Neural crest cell (in vitro differentiated cells): ENCODE measurements around the gene ANKRD29. TPM values are rescaled to one million over a fixed set of nuclear protein-coding genes. Genes with fewer than 3 reads are reported as not detected.

Source experiments
- DNase-seq: peaks from one replicate; pipeline ENCODE4 v3.0.0; 2021; ENCODE audit warnings: low read depth, mixed read lengths, low spot score
- H3K27ac Mint-ChIP-seq: one replicate; pipeline ENCODE4 v1.8.0; 2021; ENCODE audit warnings: mild to moderate bottlenecking, mixed read lengths; ENCODE audit not compliant: unreplicated experiment
- H3K27me3 Mint-ChIP-seq: 2 replicates; pipeline ENCODE4 v1.8.0; 2021; ENCODE audit warnings: low read depth, mild to moderate bottlenecking, mixed read lengths
- H3K36me3 Mint-ChIP-seq: 2 replicates; pipeline ENCODE4 v1.8.0; 2021; ENCODE audit warnings: low read depth, mild to moderate bottlenecking, mixed read lengths
- H3K4me1 Mint-ChIP-seq: 2 replicates; pipeline ENCODE4 v1.8.0; 2021; ENCODE audit warnings: mixed read lengths
- H3K4me3 Mint-ChIP-seq: one replicate; pipeline ENCODE4 v1.8.0; 2021; ENCODE audit warnings: mild to moderate bottlenecking, mixed read lengths
- H3K9me3 Mint-ChIP-seq: 2 replicates; pipeline ENCODE4 v1.8.0; 2021; ENCODE audit warnings: mixed read lengths
- total RNA-seq: library from RNA; stranded (reverse); gene quantifications from 2 replicates; pipeline ENCODE4 v1.2.1, GENCODE V29; 2021
- TF ChIP-seq, protein P1 (sequence below): fragments of 200-600 bp; sonication (generic); conservative IDR thresholded peaks from 2 replicates; pipeline ENCODE4 v1.5.0; 2021; ENCODE audit warnings: antibody characterized with exemption, mild to moderate bottlenecking

ANKRD29 gene
- total RNA-seq, 1 donor from 2014 or later, result 0.61 TPM

DNA sequence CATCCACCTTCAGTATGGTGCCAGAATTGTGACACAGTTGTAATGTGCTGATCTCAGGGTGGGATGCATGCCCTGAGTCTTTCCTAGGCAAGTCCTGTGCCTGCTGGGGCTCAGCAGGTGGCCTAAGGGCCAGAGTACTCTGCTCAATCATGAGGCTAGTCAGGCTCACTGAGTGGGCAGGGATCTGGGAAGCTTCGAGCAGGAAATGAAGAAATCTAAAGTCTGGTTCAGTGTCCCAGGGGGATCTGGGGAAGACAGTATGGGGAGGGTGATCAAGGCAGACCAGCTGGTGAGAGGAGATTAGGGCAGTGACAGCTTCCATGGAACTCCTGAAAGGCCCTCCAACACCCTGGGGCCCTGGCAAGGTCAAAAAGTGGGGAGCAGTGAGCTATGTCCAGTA is 8.9 kb upstream of the ANKRD29 start:
- no peaks in the 10 kb centered on the region for H3K4me1 Mint-ChIP-seq
- TF ChIP-seq, protein P1, sequence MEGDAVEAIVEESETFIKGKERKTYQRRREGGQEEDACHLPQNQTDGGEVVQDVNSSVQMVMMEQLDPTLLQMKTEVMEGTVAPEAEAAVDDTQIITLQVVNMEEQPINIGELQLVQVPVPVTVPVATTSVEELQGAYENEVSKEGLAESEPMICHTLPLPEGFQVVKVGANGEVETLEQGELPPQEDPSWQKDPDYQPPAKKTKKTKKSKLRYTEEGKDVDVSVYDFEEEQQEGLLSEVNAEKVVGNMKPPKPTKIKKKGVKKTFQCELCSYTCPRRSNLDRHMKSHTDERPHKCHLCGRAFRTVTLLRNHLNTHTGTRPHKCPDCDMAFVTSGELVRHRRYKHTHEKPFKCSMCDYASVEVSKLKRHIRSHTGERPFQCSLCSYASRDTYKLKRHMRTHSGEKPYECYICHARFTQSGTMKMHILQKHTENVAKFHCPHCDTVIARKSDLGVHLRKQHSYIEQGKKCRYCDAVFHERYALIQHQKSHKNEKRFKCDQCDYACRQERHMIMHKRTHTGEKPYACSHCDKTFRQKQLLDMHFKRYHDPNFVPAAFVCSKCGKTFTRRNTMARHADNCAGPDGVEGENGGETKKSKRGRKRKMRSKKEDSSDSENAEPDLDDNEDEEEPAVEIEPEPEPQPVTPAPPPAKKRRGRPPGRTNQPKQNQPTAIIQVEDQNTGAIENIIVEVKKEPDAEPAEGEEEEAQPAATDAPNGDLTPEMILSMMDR, result no peak
- H3K36me3 Mint-ChIP-seq, result no peaks in the 10 kb centered on the region
- H3K4me3 Mint-ChIP-seq, result no peak overlapping the region
- DNase-seq, result no peak
- H3K27ac Mint-ChIP-seq, result no peak overlapping the region
- H3K27me3 Mint-ChIP-seq, result peaks cover 36% of the 10 kb centered on the region
- H3K9me3 Mint-ChIP-seq, result no peaks in the 10 kb centered on the region

DNA sequence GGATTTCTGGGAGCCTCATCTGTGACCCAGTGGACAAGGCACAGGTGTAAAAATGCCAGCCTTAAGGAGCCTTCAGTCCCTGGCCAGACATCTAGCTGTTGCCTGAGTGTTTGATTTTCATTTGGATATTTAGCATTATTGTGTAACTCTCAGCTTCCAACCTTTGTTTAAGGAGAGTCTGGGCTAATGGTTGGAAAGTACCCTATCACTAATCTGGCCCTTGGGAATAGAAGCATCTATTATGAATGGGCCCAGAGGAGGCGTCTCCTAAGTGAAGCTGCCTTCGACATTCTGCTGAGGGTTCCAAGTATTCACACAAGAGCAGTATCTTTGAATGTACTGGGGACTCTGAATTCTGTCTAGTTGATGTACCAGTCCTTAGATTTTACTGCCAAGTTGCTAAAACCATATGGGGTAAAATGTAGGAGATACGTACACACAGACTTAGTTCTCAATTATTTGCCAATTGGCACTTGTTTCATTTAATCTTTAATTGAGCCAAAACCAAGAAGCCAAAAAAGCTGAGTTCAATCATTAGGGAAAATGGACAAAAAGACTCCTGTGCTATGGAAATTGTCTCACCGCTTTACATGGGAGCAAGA is 7.2 kb upstream of the ANKRD29 start:
- H3K36me3 Mint-ChIP-seq, result no peaks in the 10 kb centered on the region
- DNase-seq, result no peak
- H3K4me3 Mint-ChIP-seq, result no peak overlapping the region
- TF ChIP-seq, protein P1, result no peak
- H3K27me3 Mint-ChIP-seq, result peaks cover 50% of the 10 kb centered on the region
- H3K27ac Mint-ChIP-seq, result no peak overlapping the region
- H3K4me1 Mint-ChIP-seq, result no peaks in the 10 kb centered on the region
- no peaks in the 10 kb centered on the region for H3K9me3 Mint-ChIP-seq

DNA sequence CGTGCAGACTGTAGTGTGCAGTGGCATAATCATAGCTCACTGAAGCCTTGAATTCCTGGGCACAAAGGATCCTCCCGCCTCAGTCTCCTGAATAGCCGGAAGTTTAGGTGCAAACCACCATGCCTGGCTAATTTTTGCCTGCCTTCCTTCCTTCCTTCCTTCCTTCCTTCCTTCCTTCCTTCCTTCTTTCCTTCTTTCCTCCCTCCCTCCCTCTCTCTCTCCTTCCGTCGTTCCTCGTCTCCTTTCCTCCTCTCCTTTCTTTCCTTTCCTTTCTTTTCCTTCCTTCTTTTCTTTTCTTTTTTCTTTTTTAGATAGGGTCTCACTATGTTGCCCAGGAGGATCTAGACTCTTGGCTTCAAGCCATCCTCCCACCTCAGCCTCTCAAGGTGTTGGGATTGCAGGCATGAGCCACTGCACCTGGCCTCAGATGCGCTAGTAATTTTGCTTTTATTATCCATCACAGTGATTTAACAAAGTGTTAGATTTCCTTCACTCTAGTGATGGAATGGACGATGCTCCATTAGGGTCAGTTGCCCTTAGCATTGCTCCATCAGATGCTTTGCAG is 6.6 kb upstream of the ANKRD29 start:
- Mint-ChIP-seq H3K4me3 (no peak overlapping the region), H3K9me3 (no peaks in the 10 kb centered on the region), H3K4me1 (no peaks in the 10 kb centered on the region), H3K27ac (no peak overlapping the region), H3K27me3 (peaks cover 56% of the 10 kb centered on the region), H3K36me3 (no peaks in the 10 kb centered on the region)
- TF ChIP-seq, protein P1, result no peak
- DNase-seq, result no peak

DNA sequence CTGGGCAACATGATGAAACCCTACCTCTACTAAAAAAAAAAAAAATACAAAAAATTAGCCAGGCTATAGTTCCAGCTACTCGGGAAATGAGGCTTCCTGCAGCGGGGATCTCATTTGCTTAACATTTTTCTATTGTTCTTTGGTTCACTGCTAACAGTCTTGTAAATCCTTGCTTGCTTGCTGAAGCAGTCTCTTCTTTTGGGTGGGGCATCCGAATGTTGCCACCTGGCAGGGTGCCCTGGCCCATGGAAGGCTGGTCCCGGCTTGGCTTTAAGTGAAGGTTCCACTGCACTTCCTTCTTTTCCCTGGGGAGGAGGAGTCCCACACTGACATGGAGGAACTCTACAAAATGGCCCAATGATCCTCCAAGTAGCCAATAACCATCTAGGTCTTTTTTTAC is 6.0 kb upstream of the ANKRD29 start:
- TF ChIP-seq, protein P1, result no peak
- no peaks in the 10 kb centered on the region for H3K36me3 Mint-ChIP-seq
- no peaks in the 10 kb centered on the region for H3K4me1 Mint-ChIP-seq
- no peak overlapping the region for H3K27ac Mint-ChIP-seq
- DNase-seq, result no peak
- H3K9me3 Mint-ChIP-seq, result no peaks in the 10 kb centered on the region
- peaks cover 57% of the 10 kb centered on the region for H3K27me3 Mint-ChIP-seq
- no peak overlapping the region for H3K4me3 Mint-ChIP-seq

DNA sequence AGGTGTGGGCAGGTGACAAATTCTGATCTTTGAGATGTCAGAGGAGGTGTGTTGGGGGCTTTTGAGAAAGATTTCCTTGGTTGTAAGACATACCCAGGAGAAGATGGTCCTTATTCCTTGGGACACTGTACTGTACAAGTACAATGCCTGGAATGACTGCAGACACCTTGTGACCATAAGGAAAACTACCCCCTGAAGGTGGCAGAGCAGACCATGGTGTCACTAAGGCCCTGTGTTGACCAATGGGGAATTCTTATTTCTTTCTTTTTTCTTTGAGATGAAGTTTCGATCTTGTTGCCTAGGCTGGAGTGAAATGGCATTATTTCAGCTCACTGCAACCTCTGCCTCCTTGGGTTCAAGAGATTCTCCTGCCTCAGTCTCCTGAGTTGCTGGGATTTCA is 4.4 kb upstream of the ANKRD29 start:
- Mint-ChIP-seq H3K9me3 (no peaks in the 10 kb centered on the region), H3K4me3 (no peak overlapping the region), H3K27ac (no peak overlapping the region), H3K36me3 (no peaks in the 10 kb centered on the region), H3K27me3 (peaks cover 64% of the 10 kb centered on the region), H3K4me1 (peaks cover 8% of the 10 kb centered on the region)
- no peak for DNase-seq
- TF ChIP-seq, protein P1, result no peak
